ENCODE measurements around the gene FHOD3.
A peak's percentile ranks its signal among the peaks of the same experiment; 100 is the strongest.

Gene FHOD3

DNA sequence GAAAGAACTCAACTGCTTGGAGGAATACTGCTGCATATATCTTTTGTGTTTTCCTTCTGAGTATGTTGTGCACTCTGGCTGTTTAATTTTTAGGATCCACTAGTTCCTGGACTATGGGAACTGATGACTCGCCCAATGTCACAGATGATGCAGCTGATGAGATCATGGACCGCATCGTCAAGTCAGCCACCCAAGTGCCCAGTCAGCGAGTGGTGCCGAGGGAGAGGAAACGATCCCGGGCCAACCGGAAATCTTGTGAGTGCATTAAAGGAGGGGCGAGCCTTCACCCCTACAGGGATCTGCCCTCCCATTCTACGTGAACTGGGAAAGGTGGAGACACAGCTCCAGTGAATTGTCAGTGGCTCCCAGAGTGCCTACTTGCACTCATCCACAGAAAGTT is 471.7 kb downstream of the FHOD3 start:
- DNase-seq, result no peak

GRCh38 chr18:36769611-36770314 is 472.2 kb downstream of the FHOD3 start:
- no peak for DNase-seq

DNA sequence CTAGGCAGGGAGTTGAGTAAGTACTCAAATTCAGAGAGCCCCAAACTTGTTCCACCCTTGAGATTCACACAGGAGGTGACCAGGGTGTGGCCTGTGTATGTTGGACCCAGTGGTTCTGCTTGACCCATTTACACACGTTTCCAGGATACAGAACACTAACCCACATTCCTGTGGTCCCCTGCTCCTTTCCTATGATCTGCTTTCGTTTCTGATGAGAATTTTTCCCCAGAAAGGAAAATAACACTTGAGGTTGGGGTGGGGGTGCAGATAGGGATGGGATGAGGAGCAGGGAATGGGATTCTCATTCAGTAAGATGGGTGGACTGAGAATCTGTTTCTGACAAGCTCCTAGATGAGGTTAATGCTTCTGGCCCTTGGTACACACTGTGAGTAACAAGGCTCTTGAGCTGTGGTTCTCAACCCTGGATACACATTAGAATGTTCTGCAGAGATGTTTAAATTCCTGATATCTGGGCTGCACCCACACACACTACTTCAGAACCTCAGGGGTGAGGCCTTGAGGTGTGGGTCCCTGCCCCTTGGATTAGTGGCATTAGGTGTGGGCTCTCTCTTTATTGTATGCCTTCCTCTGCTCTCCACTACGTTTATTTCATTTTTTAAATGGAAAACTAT is 472.9 kb downstream of the FHOD3 start:
- DNase-seq, result no peak

GRCh38 chr18:36771245-36771644 is 473.7 kb downstream of the FHOD3 start:
- no peak for DNase-seq

DNA sequence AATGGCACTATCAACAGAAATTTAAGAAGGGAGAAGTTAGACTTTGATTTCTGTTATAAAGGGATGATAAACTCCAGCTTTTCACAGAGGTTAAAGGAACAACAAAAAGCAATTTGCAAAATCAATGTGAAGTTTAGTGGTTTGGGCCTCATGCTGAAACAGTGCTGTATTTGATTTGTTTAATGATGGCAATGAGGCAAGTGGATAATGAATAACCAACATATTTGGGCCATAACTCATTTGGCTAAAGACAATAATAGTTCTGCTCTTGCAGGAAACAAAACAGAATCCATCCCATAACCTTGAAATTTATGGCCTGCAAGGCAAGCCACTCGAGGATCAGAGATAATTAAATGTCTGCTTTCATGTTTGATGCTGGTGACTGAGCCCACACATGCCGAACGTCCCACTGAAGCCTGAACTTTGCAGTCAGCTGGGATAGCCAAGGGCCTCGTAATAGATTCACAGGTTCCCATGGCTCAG is 474.8 kb downstream of the FHOD3 start:
- DNase-seq, result no peak

- no peak for DNase-seq
Measured at GRCh38 chr18:36775396-36775795, 477.9 kb downstream of the FHOD3 start.

DNA sequence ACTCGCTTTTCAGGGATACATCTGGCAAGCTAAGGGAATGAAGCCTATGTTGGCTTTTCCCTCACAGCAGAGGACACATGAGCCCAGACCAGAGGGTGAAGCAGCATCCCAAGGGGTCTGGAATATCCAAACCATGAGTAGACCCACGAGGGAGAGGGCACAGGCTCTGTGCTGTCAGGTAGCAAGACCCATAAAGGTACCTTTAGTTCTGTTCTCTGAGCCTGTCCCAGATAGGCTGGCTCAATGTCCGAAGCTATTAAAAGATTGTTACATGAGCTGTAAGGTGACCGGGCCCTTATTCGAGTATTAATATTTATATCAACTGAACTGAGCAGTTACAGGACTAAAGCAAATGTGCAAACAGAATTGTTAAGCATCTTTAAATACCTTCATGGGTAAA is 479.1 kb downstream of the FHOD3 start:
- DNase-seq, result no peak

DNA sequence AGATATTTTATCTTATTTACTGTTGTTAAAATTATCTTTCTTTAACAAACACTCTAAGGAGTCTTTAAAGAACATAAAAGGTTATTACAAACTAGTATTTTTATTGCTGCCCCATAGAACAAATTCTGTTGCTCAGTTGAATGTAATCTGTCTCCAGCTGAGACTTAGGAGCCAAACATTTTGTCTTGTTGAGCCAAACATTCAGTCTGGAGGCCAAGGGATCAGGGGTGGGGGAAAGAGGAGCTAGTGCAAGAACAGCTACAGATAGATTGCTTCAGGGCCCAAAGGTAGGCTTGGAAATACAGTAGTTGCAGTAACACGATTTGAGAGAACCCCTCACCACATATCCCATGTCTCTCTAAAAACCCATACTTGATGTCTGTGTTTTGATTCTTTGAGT is 480.1 kb downstream of the FHOD3 start:
- DNase-seq, result no peak

- DNase-seq, result no peak
Measured at GRCh38 chr18:36780748-36781147, 483.2 kb downstream of the FHOD3 start.

- DNase-seq, result no peak
Measured at GRCh38 chr18:36782710-36783109, 485.2 kb downstream of the FHOD3 start.

- no peak for DNase-seq
Measured at GRCh38 chr18:36783792-36784191, 486.3 kb downstream of the FHOD3 start.

DNA sequence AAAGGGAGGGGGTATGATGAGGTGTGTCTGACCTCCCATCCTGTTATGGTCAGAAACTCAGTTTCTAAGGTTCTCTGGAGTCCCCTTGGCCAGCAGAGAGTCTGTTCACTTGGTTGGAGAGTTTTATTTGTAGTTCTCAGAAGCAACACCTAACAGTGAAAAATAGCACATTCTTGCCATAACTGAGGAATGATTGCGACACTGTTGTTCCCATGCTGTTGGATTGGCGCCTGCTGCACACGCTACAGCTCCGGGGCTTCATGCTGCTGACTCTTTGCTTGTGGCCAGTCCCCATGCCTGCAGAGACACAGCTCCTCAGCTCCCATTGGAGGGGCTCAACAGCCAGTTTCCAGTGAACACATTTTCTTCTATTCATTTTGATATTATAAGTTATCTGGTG is 489.2 kb downstream of the FHOD3 start:
- DNase-seq, result no peak

- no peak for DNase-seq
Measured at GRCh38 chr18:36792634-36793283, 495.2 kb downstream of the FHOD3 start.

DNA sequence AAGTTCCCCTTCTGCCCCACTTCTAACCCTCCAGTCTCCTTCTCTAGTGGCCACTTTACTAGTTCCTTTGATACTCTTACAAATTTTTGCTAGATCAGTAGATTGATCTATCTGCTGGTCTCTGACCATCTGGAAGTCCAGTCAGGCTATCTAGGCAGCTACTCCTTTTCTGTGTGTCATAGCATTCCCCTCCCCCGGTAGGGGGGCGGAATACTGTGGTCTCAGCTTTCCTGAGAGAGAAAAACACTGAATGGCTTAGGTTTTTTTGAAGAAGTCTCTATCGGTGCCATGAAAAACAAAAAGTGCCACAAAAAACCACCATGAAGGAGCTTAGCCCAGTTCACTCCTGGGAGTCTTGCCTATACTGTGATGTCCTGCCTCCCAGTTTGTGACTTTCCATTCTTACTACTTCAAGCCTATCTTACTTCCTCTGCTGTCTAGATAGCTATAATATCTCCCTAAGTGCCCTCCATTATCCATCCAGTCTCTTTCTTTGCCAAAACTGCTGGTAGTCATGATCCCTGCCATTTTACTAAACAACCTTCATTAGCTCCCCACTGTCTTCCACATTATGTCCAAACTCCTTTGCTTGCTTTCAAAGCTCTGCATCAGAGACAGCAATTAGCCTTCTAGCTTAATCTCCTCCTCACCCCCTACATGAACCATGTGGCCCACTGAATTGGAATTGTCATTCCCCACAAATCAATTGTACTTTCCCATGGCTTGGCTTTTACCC is 501.4 kb downstream of the FHOD3 start:
- no peak for DNase-seq

GRCh38 chr18:36805105-36805504 is 507.6 kb downstream of the FHOD3 start:
- DNase-seq, result no peak

- DNase-seq, result no peak
Measured at GRCh38 chr18:36808681-36809080, 511.2 kb downstream of the FHOD3 start.

DNA sequence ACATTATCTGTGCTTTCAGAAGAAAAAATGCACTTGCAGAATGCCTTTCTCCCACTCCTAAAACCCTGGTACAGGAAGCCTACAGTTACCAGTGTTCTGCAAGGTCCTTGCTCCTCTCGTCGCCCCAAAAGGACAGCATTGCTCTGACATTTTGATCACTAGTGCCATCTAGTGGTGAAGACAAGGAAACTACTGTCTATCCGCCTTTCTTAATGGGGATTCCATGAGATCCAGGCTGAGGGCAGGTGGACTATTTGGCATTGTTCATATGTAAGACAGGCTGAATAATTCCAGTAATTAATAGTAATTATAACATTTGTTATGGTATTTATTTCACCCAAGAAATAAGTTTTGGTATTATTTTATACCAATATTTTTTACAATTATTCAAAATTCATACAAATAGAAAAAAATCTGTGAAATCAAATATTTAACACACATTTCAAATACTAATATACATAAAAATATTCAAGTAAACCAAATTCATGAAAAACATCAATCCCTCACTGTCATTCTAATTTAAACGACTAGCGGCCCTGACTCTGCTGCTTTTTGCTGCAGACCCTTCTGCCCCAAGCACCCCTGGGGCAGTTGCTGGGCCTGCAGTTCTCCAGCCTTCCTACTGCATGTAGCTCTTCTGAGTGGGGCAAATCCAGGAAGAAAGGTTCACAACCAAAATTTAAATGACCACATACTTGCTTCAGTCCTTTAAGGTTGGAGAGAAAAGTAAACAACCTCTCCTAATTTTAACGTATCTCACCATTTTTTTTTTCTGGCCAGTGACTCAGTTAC is 512.3 kb downstream of the FHOD3 start:
- peak; percentile 75 for DNase-seq

- no peak for DNase-seq
Measured at GRCh38 chr18:36811430-36811829, 513.9 kb downstream of the FHOD3 start.

- DNase-seq, result no peak
Measured at GRCh38 chr18:36811955-36812354, 514.4 kb downstream of the FHOD3 start.

GRCh38 chr18:36812678-36813077 is 515.2 kb downstream of the FHOD3 start:
- no peak for DNase-seq

DNA sequence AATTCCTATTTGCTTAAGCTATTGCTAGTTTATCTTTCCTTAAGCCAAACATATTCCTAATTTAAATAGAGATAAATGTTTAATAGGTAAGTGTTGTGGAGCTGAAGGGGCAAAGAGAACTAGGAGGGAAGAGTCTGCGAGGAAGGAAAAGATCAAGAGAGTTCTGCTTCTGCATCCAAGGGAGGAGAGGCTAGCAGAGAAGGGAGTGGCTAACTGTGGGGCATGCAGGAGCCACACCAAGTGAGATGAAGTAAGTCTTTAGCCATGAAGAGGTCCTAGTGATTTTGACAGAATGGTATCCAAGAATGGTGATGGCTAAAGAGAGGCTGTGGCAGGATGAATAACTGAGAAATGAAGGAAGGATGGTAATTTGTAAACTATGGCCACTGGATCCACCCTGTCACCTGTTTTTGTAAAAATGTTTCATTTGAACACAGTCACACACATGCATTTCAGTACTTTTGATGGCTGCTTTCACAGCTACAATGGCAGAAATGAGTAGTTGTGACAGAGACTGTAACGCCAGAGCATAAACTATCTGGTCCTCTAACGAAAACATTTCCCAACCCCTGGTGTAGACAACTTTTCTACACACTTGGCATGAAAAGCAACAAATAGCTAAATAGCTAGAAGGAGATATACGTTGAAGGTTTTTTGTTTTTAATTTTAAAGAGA is 515.7 kb downstream of the FHOD3 start:
- DNase-seq, result no peak

- no peak for DNase-seq
Measured at GRCh38 chr18:36813824-36814223, 516.3 kb downstream of the FHOD3 start.

Data from CD4-positive, alpha-beta T cell treated with Interleukin-17A for 1 hour (primary cell).